A549 (cell line): ENCODE data around the gene TPP2. TPM values are rescaled to one million over a fixed set of nuclear protein-coding genes. Genes with fewer than 3 reads are reported as not detected.

ENCODE experiments used
- ATAC-seq, 2 experiments: fragments of 200-7000 bp in 1 of 2; fragments of >200 bp in 1 of 2; cut with Nextera tagmentation in 1 of 2; cut with Tn5 transposase in 1 of 2; 3 replicates each; pipeline versions ENCODE4 v1.8.0 to v1.9.1; 2018 to 2020; ENCODE audit warnings: mild to moderate bottlenecking in 1 of 2, moderate library complexity in 1 of 2
- CTCF ChIA-PET: fragments of 300-600 bp; sonication (Branson Sonifier 250); formaldehyde crosslinking; extraction: SDS; loops from one replicate; lab custom pipeline; 2021; ENCODE audit warnings: antibody characterized with exemption, inconsistent platforms; lab: Yijun Ruan, JAX
- POLR2A ChIA-PET: fragments of 350-600 bp; formaldehyde crosslinking; extraction: SDS; loops from one replicate; lab custom pipeline; 2021; ENCODE audit warnings: antibody characterized with exemption, inconsistent platforms; lab: Yijun Ruan, JAX
- DNase-seq, 2 experiments: peaks; one replicate each; pipeline versions ENCODE4 v3.0.0 to v3.0.0-alpha.2; 2011 to 2016; ENCODE audit warnings: low read depth in 1 of 2, low spot score in 1 of 2
- FAIRE-seq: peaks from 2 replicates; lab custom pipeline; 2011; peaks lifted over from hg19 to GRCh38; lab: Jason Lieb, UNC
- H3K27ac ChIP-seq, 2 experiments: fragments of >200 bp; sonication (Bioruptor Twin); formaldehyde crosslinking; 3 replicates each; pipeline ENCODE4 v1.5.1; 2016 to 2017
- H3K4me1 ChIP-seq: fragments of >200 bp; sonication (Bioruptor Twin); formaldehyde crosslinking; 3 replicates; pipeline ENCODE4 v1.6.1; 2016
- H3K4me2 ChIP-seq: fragments of >200 bp; sonication (Bioruptor Twin); formaldehyde crosslinking; 3 replicates; pipeline ENCODE4 v1.6.1; 2016
- H3K4me3 ChIP-seq: fragments of >200 bp; sonication (Bioruptor Twin); formaldehyde crosslinking; 3 replicates; pipeline ENCODE4 v1.5.1; 2016
- H3K9me3 ChIP-seq: fragments of >200 bp; sonication (Bioruptor Twin); formaldehyde crosslinking; 3 replicates; pipeline ENCODE4 v1.6.1; 2016
- BHLHE40 ChIP-seq: IDR thresholded peaks from 2 replicates; pipeline ENCODE4 v1.6.1; 2012; ENCODE audit warnings: low read depth, low read length, inconsistent platforms
- CBX8 ChIP-seq: fragments of 200-600 bp; sonication (generic); IDR thresholded peaks from 2 replicates; pipeline ENCODE4 v1.6.1; 2016
- CEBPB ChIP-seq, 2 experiments: fragments of >200 bp in 1 of 2; sonication (Bioruptor Twin) in 1 of 2; formaldehyde crosslinking in 1 of 2; IDR thresholded peaks; 2 replicates each; pipeline ENCODE4 v1.6.1; 2012 to 2016
- CHD2 ChIP-seq: fragments of 150-350 bp; IDR thresholded peaks from 2 replicates; pipeline ENCODE4 v1.6.1; 2014; ENCODE audit warnings: low read length; ENCODE audit not compliant: partially characterized antibody
- CHD4 ChIP-seq: fragments of 200-600 bp; sonication (generic); IDR thresholded peaks from 2 replicates; pipeline ENCODE4 v1.6.1; 2016; ENCODE audit warnings: antibody characterized with exemption, mild to moderate bottlenecking, borderline replicate concordance
- E2F6 ChIP-seq: IDR thresholded peaks from 2 replicates; pipeline ENCODE4 v1.6.1; 2012; ENCODE audit warnings: low read depth, borderline replicate concordance
- ESRRA ChIP-seq: fragments of 150-350 bp; IDR thresholded peaks from 2 replicates; pipeline ENCODE4 v1.6.1; 2014; ENCODE audit warnings: mild to moderate bottlenecking, low read length, borderline replicate concordance
- HES2 ChIP-seq: fragments of >200 bp; sonication (Bioruptor Twin); formaldehyde crosslinking; IDR thresholded peaks from 2 replicates; pipeline ENCODE4 v1.6.1; 2016
- HMGXB4 ChIP-seq: fragments of 250-450 bp; sonication (Bioruptor Pico); IDR thresholded peaks from 2 replicates; pipeline ENCODE4 v1.5.0; 2021; ENCODE audit warnings: mild to moderate bottlenecking, moderate library complexity, borderline replicate concordance
- MAX ChIP-seq: IDR thresholded peaks from 2 replicates; pipeline ENCODE4 v1.6.1; 2012
- POLR2A ChIP-seq: IDR thresholded peaks from 2 replicates; pipeline ENCODE4 v1.6.1; 2012; ENCODE audit warnings: mild to moderate bottlenecking, low read length
- POLR2AphosphoS2 ChIP-seq: conservative IDR thresholded peaks from 2 replicates; pipeline ENCODE4 v1.6.1; 2012; ENCODE audit warnings: low read length, improper control_type of control experiment, inconsistent platforms
- RNF2 ChIP-seq: fragments of 200-600 bp; sonication (generic); IDR thresholded peaks from 2 replicates; pipeline ENCODE4 v1.6.1; 2016; ENCODE audit warnings: low read depth, mild to moderate bottlenecking, antibody characterized with exemption, moderate library complexity, borderline replicate concordance
- SMC3 ChIP-seq: fragments of >200 bp; sonication (Bioruptor Twin); formaldehyde crosslinking; IDR thresholded peaks from 3 replicates; pipeline ENCODE4 v1.6.1; 2018; ENCODE audit warnings: inconsistent platforms
- SREBF2 ChIP-seq: fragments of 450-650 bp; IDR thresholded peaks from 2 replicates; pipeline ENCODE4 v1.6.1; 2014; ENCODE audit warnings: mild to moderate bottlenecking, moderate library complexity
- ZC3H11A ChIP-seq: fragments of 450-650 bp; IDR thresholded peaks from 2 replicates; pipeline ENCODE4 v1.6.1; 2014; ENCODE audit warnings: antibody characterized with exemption, mild to moderate bottlenecking
- WGBS: methylation state at CpG from one replicate; pipeline ENCODE4 v1.1.6; 2017; ENCODE audit errors: missing lambda C conversion rate; 5-methylcytosine and 5-hydroxymethylcytosine counted together
- polyA plus RNA-seq, 4 experiments: library from polyadenylated mRNA; depleted of rRNA in 3 of 4; stranded (reverse); fragments of >200 nt; fragmentation: RNase III in 1 of 4; extraction: RNeasy Plus Mini Kit Qiagen cat#74134 plus additional on column Dnase treatment in 1 of 4; gene quantifications; 2 replicates in 3 of 4; 3 replicates in 1 of 4; pipeline ENCODE4 v1.2.3, GENCODE V29; 2011 to 2017

Gene TPP2
- polyA plus RNA-seq, 2 of the 4 experiments (the other 2 are of a cell fraction) = 18.6 to 28.4 TPM

- FAIRE-seq (no peak), DNase-seq (no peak), ATAC-seq (no peak)
- Histone ChIP-seq H3K4me3 (no peak overlapping the region), H3K4me1 (no peaks in the 10 kb centered on the region), H3K9me3 (no peaks in the 10 kb centered on the region), H3K27ac (no peak overlapping the region), H3K4me2 (no peak overlapping the region)
- no peak for TF ChIP-seq RNF2
- TF ChIP-seq ZC3H11A = no peak
- no peak for TF ChIP-seq HMGXB4
- no peak for TF ChIP-seq CEBPB (IDR thresholded peaks at IDR 0.05)
- TF ChIP-seq MAX = no peak
- no peak for TF ChIP-seq SREBF2
- no peak for TF ChIP-seq CBX8
- no peak for TF ChIP-seq E2F6
- no peak for TF ChIP-seq HES2
- no peak for TF ChIP-seq SMC3
- TF ChIP-seq ESRRA = no peak
- 42% methylated on average over 3 of the region's 3 CpGs for WGBS
- CTCF ChIA-PET = no interaction called here
- POLR2A ChIA-PET = no interaction called here
Observed at GRCh38 chr13:102699504-102699903, 102.7 kb downstream of the TPP2 start.

GRCh38 chr13:102700088-102701031 lies 103.6 kb downstream of the TPP2 start:
- WGBS = 54% methylated on average over 14 of the region's 14 CpGs

GRCh38 chr13:102701331-102701730 lies 104.5 kb downstream of the TPP2 start:
- H3K4me2 ChIP-seq = no peak overlapping the region
- CTCF ChIA-PET = no interaction called here

More at GRCh38 chr13:102700088-102701031, 103.6 kb downstream of the TPP2 start:
- no peak overlapping the region for H3K27ac ChIP-seq
- TF ChIP-seq CHD2 = no peak
- no peak for TF ChIP-seq POLR2A
- no peaks in the 10 kb centered on the region for H3K9me3 ChIP-seq
- FAIRE-seq (no peak), ATAC-seq (no peak), DNase-seq (no peak)
- peaks cover 6% of the 10 kb centered on the region; the same call in 1 of the 3 replicates for H3K4me1 ChIP-seq
- CTCF ChIA-PET = no interaction called here
- POLR2A ChIA-PET = no interaction called here
- no peak overlapping the region for H3K4me3 ChIP-seq
- no peak overlapping the region for H3K4me2 ChIP-seq

More at GRCh38 chr13:102701331-102701730, 104.5 kb downstream of the TPP2 start:
- ATAC-seq (no peak), DNase-seq (no peak), FAIRE-seq (no peak)
- peaks cover 6% of the 10 kb centered on the region; the same call in 1 of the 3 replicates for H3K4me1 ChIP-seq
- TF ChIP-seq BHLHE40 (no peak), POLR2AphosphoS2 (no peak), RNF2 (no peak), CHD4 (no peak)
- TF ChIP-seq, all 56 proteins: peak for 0
- 77% methylated on average over 5 of the region's 5 CpGs for WGBS
- Histone ChIP-seq H3K9me3 (no peaks in the 10 kb centered on the region), H3K4me3 (no peak overlapping the region), H3K27ac (no peak overlapping the region)
- POLR2A ChIA-PET = no interaction called here
